NT2/D1 (cell line): ENCODE results near the gene PKP1.

ENCODE experiments used
- DNase-seq: peaks from one replicate; pipeline ENCODE4 v3.0.0-alpha.2; 2011; ENCODE audit warnings: low read depth, low spot score
- H3K27me3 ChIP-seq: 2 replicates; pipeline ENCODE4 v1.6.0; 2011; ENCODE audit warnings: mild to moderate bottlenecking; ENCODE audit not compliant: insufficient read length, insufficient read depth
- H3K36me3 ChIP-seq: 2 replicates; pipeline ENCODE4 v1.6.1; 2011; ENCODE audit warnings: mild to moderate bottlenecking, low read length, mixed read lengths; ENCODE audit not compliant: insufficient read depth, insufficient read length
- H3K4me1 ChIP-seq: 2 replicates; pipeline ENCODE4 v1.5.1; 2011; ENCODE audit not compliant: insufficient read depth, insufficient read length
- H3K4me3 ChIP-seq: 2 replicates; pipeline ENCODE4 v1.5.1; 2011; ENCODE audit warnings: low read depth; ENCODE audit not compliant: insufficient read length
- H3K9ac ChIP-seq: 2 replicates; pipeline ENCODE4 v1.6.0; 2011; ENCODE audit warnings: low read depth; ENCODE audit not compliant: insufficient read length
- H3K9me3 ChIP-seq: 2 replicates; pipeline ENCODE4 v1.5.1; 2011; ENCODE audit warnings: mild to moderate bottlenecking, low read length; ENCODE audit not compliant: insufficient read depth
- SUZ12 ChIP-seq: IDR thresholded peaks from 2 replicates; pipeline ENCODE4 v1.6.1; 2011; ENCODE audit not compliant: insufficient read length, insufficient read depth; ENCODE audit errors: extremely low read depth
- YY1 ChIP-seq: IDR thresholded peaks from 2 replicates; pipeline ENCODE4 v1.6.1; 2011; ENCODE audit not compliant: insufficient read length, insufficient read depth
- ZNF274 ChIP-seq: IDR thresholded peaks from 2 replicates; pipeline ENCODE4 v1.6.1; 2011; ENCODE audit warnings: mild to moderate bottlenecking, low read depth, low read length

PKP1 gene

GRCh38 chr1:201377611-201378092, 94.3 kb downstream of the PKP1 start, which contains the start of gene TNNT2:
TNNT2 (minus strand) TSS chr1:201377680; CDS start chr1:201373254, 4,426 bp downstream.
- Histone ChIP-seq H3K4me3 (no peak within 1 kb of the TSS), H3K9me3 (no peaks in the 10 kb centered on the region), H3K27me3 (no peaks in the 10 kb centered on the region), H3K4me1 (peaks cover 41% of the 10 kb centered on the region), H3K9ac (peak within 1 kb of the TSS; percentile 62), H3K36me3 (no peaks in the 10 kb centered on the region)
- TF ChIP-seq ZNF274 (no peak), YY1 (no peak), SUZ12 (no peak)
- DNase-seq = no peak

- TF ChIP-seq YY1 = no peak
- no peak for TF ChIP-seq SUZ12
- TF ChIP-seq ZNF274 = no peak
- Histone ChIP-seq H3K4me3 (no peak overlapping the region), H3K9ac (no peak overlapping the region), H3K27me3 (no peaks in the 10 kb centered on the region), H3K9me3 (no peaks in the 10 kb centered on the region), H3K36me3 (no peaks in the 10 kb centered on the region), H3K4me1 (peaks cover 36% of the 10 kb centered on the region)
- no peak for DNase-seq
Measured at GRCh38 chr1:201378804-201379203, 95.5 kb downstream of the PKP1 start.

GRCh38 chr1:201379733-201380242, 96.5 kb downstream of the PKP1 start:
- Histone ChIP-seq H3K36me3 (no peaks in the 10 kb centered on the region), H3K9me3 (no peaks in the 10 kb centered on the region), H3K4me3 (no peak overlapping the region), H3K9ac (peak overlapping the region; percentile 15), H3K4me1 (peaks cover 30% of the 10 kb centered on the region), H3K27me3 (no peaks in the 10 kb centered on the region)
- no peak for DNase-seq
- TF ChIP-seq ZNF274 (no peak), SUZ12 (no peak), YY1 (no peak)

GRCh38 chr1:201381130-201381529, 97.8 kb downstream of the PKP1 start:
- DNase-seq = no peak
- Histone ChIP-seq H3K4me3 (no peak overlapping the region), H3K9ac (no peak overlapping the region), H3K36me3 (no peaks in the 10 kb centered on the region), H3K27me3 (no peaks in the 10 kb centered on the region), H3K4me1 (peaks cover 20% of the 10 kb centered on the region), H3K9me3 (no peaks in the 10 kb centered on the region)
- TF ChIP-seq ZNF274 (no peak), SUZ12 (no peak), YY1 (no peak)
